ENCODE results near the gene PAWR. TPM values are rescaled to one million over a fixed set of nuclear protein-coding genes. Genes with fewer than 3 reads are reported as not detected.
"Not testable (repeated sequence)": the region's sequence is repeated elsewhere in the genome, so short reads cannot be mapped to it uniquely, and the experiment has no call there.

Gene PAWR
- total and polyA plus RNA-seq, 5 donors from 2014 or later: 0.20 to 5.8 (median 1.3) TPM

DNA sequence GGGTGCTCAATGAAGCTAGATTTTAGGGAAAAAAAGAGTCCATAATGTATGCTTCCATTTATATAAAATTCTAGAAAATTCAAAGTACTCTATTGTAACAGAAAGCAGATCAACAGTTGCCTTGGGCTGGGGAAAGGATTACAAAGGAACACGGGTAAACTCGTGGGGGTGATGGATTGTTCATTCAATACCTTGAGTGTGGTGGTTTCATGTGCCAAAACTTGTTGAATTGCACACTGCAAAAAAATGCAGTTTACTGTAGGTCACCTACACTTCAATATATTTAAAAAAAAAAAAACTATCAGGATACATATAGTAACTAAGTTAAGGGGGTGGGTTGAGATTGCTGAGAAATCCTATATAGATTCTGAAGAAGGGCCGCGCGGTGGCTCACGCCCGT, 33.6 kb downstream of the PAWR start:
- Mint-ChIP-seq H3K9me3 (peaks cover 0 to 2% (median 0%) of the 10 kb centered on the region in 7 donors), H3K27ac (peak overlapping the region in 1 of 3 donors; percentile 58)

DNA sequence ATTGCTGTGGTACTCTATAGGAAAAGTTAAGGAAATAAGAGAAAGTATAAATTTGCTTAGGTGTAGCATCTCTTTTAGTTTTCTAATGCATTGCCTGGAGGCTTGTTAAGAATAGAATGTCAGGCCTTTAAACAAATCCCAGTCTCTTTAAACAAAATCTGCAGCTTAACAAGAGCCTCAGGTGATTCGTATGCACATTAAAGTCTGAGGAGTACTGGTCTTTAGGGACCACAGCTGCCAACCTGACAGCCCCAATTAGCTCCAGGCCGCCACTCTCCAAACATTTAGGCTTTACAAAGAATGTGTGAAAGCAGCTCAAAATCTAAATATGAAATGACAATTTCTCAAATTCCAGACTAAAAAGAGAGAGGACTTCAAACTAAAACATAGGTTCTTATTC, 35.7 kb downstream of the PAWR start:
- H3K4me3 Mint-ChIP-seq: no peak overlapping the region
- no peak for ATAC-seq (ENCODE audit: low read depth in 2 of 2)
- H3K36me3 Mint-ChIP-seq: no peaks in the 10 kb centered on the region

More for the DNA sequence above, 33.6 kb downstream of the PAWR start:
- DNase-seq: no peak
- no peak overlapping the region for H3K4me3 Mint-ChIP-seq
- Histone ChIP-seq H3K4me3 (ENCODE audit: low read depth, low read length) (no peak overlapping the region), H3K9me3 (ENCODE audit: control insufficient read depth in 2 of 2, low read length in 2 of 2) (no peaks in the 10 kb centered on the region), H3K27ac (ENCODE audit: insufficient read depth, low read length, poor library complexity, severe bottlenecking) (no peak overlapping the region), H3K36me3 (ENCODE audit: control insufficient read depth, insufficient read depth, low read length) (no peaks in the 10 kb centered on the region), H3K27me3 (ENCODE audit: control insufficient read depth, insufficient read depth, low read length) (no peaks in the 10 kb centered on the region), H3K4me1 (ENCODE audit: control insufficient read depth, insufficient read depth, low read length, poor library complexity, severe bottlenecking) (no peaks in the 10 kb centered on the region)
- H3K4me1 Mint-ChIP-seq: no peaks in the 10 kb centered on the region
- no peaks in the 10 kb centered on the region for H3K36me3 Mint-ChIP-seq
- no peak for ATAC-seq (ENCODE audit: low read depth in 2 of 2)
- no peaks in the 10 kb centered on the region for H3K27me3 Mint-ChIP-seq

DNA sequence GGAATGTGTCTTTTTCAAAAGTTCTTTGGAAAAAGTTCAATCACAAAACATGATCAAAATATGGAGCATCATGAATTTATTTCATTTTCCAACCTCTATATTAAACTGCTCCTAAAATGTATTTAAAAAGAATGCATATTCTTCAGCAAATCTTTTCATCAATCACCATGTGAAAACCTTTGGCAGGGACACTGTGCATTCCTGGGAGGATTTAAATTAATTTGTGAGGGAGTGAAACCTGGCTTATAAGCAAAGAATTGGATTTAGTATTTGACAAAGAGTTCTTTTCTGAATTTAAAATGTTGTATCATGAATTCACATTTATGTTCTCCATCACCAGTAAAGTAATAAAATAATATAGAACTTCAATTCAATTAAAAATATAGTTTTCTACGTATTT, 38.2 kb downstream of the PAWR start:
- H3K4me3 ChIP-seq (ENCODE audit: low read depth, low read length): no peak overlapping the region
- H3K27me3 ChIP-seq (ENCODE audit: control insufficient read depth, insufficient read depth, low read length): no peaks in the 10 kb centered on the region
- DNase-seq (no peak), ATAC-seq (ENCODE audit: low read depth in 2 of 2) (no peak)
- no peaks in the 10 kb centered on the region for H3K36me3 Mint-ChIP-seq
- no peaks in the 10 kb centered on the region for H3K9me3 ChIP-seq (ENCODE audit: control insufficient read depth in 2 of 2, low read length in 2 of 2)
- H3K4me1 Mint-ChIP-seq: no peaks in the 10 kb centered on the region
- no peaks in the 10 kb centered on the region for H3K4me1 ChIP-seq (ENCODE audit: control insufficient read depth, insufficient read depth, low read length, poor library complexity, severe bottlenecking)
- H3K27ac ChIP-seq (ENCODE audit: insufficient read depth, low read length, poor library complexity, severe bottlenecking): no peak overlapping the region
- no peak overlapping the region for H3K4me3 Mint-ChIP-seq
- H3K27me3 Mint-ChIP-seq: no peaks in the 10 kb centered on the region
- no peak overlapping the region for H3K27ac Mint-ChIP-seq
- no peaks in the 10 kb centered on the region for H3K36me3 ChIP-seq (ENCODE audit: control insufficient read depth, insufficient read depth, low read length)
- H3K9me3 Mint-ChIP-seq: peaks cover 0 to 4% (median 0%) of the 10 kb centered on the region in 7 donors

More for the DNA sequence above, 35.7 kb downstream of the PAWR start:
- Histone ChIP-seq H3K27me3 (ENCODE audit: control insufficient read depth, insufficient read depth, low read length) (no peaks in the 10 kb centered on the region), H3K4me1 (ENCODE audit: control insufficient read depth, insufficient read depth, low read length, poor library complexity, severe bottlenecking) (no peaks in the 10 kb centered on the region), H3K4me3 (ENCODE audit: low read depth, low read length) (no peak overlapping the region), H3K27ac (ENCODE audit: insufficient read depth, low read length, poor library complexity, severe bottlenecking) (no peak overlapping the region), H3K36me3 (ENCODE audit: control insufficient read depth, insufficient read depth, low read length) (no peaks in the 10 kb centered on the region), H3K9me3 (ENCODE audit: control insufficient read depth in 2 of 2, low read length in 2 of 2) (no peaks in the 10 kb centered on the region)
- no peak overlapping the region for H3K27ac Mint-ChIP-seq
- no peaks in the 10 kb centered on the region for H3K27me3 Mint-ChIP-seq
- no peak for DNase-seq
- no peaks in the 10 kb centered on the region for H3K4me1 Mint-ChIP-seq
- peaks cover 0 to 4% (median 0%) of the 10 kb centered on the region in 7 donors for H3K9me3 Mint-ChIP-seq

- Mint-ChIP-seq H3K27me3 (no peaks in the 10 kb centered on the region), H3K4me3 (no peak overlapping the region), H3K9me3 (peaks cover 0 to 2% (median 0%) of the 10 kb centered on the region in 7 donors), H3K27ac (no peak overlapping the region), H3K36me3 (no peaks in the 10 kb centered on the region), H3K4me1 (no peaks in the 10 kb centered on the region)
- ATAC-seq (ENCODE audit: low read depth in 2 of 2) (no peak), DNase-seq (no peak)
- H3K36me3 ChIP-seq (ENCODE audit: control insufficient read depth, insufficient read depth, low read length): no peaks in the 10 kb centered on the region
- no peaks in the 10 kb centered on the region for H3K4me1 ChIP-seq (ENCODE audit: control insufficient read depth, insufficient read depth, low read length, poor library complexity, severe bottlenecking)
- H3K27ac ChIP-seq (ENCODE audit: insufficient read depth, low read length, poor library complexity, severe bottlenecking): no peak overlapping the region
- no peaks in the 10 kb centered on the region for H3K27me3 ChIP-seq (ENCODE audit: control insufficient read depth, insufficient read depth, low read length)
- H3K4me3 ChIP-seq (ENCODE audit: low read depth, low read length): no peak overlapping the region
- H3K9me3 ChIP-seq (ENCODE audit: control insufficient read depth in 2 of 2, low read length in 2 of 2): no peaks in the 10 kb centered on the region
Observed at GRCh38 chr12:79650440-79650839, 40.3 kb downstream of the PAWR start.

- Histone ChIP-seq H3K9me3 (ENCODE audit: control insufficient read depth in 2 of 2, low read length in 2 of 2) (no peaks in the 10 kb centered on the region), H3K4me3 (ENCODE audit: low read depth, low read length) (no peak overlapping the region), H3K27ac (ENCODE audit: insufficient read depth, low read length, poor library complexity, severe bottlenecking) (no peak overlapping the region), H3K4me1 (ENCODE audit: control insufficient read depth, insufficient read depth, low read length, poor library complexity, severe bottlenecking) (no peaks in the 10 kb centered on the region), H3K27me3 (ENCODE audit: control insufficient read depth, insufficient read depth, low read length) (no peaks in the 10 kb centered on the region), H3K36me3 (ENCODE audit: control insufficient read depth, insufficient read depth, low read length) (no peaks in the 10 kb centered on the region)
- Mint-ChIP-seq H3K27me3 (no peaks in the 10 kb centered on the region), H3K4me3 (no peak overlapping the region), H3K36me3 (no peaks in the 10 kb centered on the region), H3K27ac (no peak overlapping the region), H3K9me3 (peaks cover 0 to 2% (median 0%) of the 10 kb centered on the region in 7 donors), H3K4me1 (no peaks in the 10 kb centered on the region)
- ATAC-seq (ENCODE audit: low read depth in 2 of 2): no peak
- no peak for DNase-seq
Observed at GRCh38 chr12:79648881-79649280, 41.9 kb downstream of the PAWR start.

- H3K27me3 ChIP-seq (ENCODE audit: control insufficient read depth, insufficient read depth, low read length); H3K27ac Mint-ChIP-seq; H3K36me3 Mint-ChIP-seq; H3K4me3 Mint-ChIP-seq; H3K9me3 Mint-ChIP-seq; ATAC-seq (ENCODE audit: low read depth in 2 of 2); H3K4me3 ChIP-seq (ENCODE audit: low read depth, low read length); H3K27me3 Mint-ChIP-seq; H3K36me3 ChIP-seq (ENCODE audit: control insufficient read depth, insufficient read depth, low read length); H3K4me1 Mint-ChIP-seq; DNase-seq; H3K4me1 ChIP-seq (ENCODE audit: control insufficient read depth, insufficient read depth, low read length, poor library complexity, severe bottlenecking); H3K27ac ChIP-seq (ENCODE audit: insufficient read depth, low read length, poor library complexity, severe bottlenecking); H3K9me3 ChIP-seq (ENCODE audit: control insufficient read depth in 2 of 2, low read length in 2 of 2): not testable (repeated sequence)
Observed at GRCh38 chr12:79646843-79647242, 43.9 kb downstream of the PAWR start.

DNA sequence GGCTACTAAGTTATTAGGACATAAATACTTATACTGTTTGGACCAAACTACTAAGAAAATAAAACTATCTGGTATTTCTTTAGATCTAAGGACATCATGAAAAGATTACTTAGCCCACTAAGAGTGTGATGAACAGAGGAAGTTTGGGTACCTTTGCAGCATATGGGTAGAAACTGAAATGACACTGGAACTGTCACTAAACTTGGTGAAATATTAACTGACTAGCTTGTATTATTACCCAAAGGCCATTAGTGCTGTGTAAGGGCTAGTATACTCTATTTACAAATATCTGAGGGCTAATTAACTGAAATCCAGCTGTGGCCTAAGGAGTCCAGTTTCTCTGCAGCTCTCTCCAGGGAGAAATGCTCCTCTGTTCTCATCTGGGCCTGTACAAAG, 45.5 kb downstream of the PAWR start:
- Histone ChIP-seq H3K4me3 (ENCODE audit: low read depth, low read length) (no peak overlapping the region), H3K27ac (ENCODE audit: insufficient read depth, low read length, poor library complexity, severe bottlenecking) (no peak overlapping the region), H3K4me1 (ENCODE audit: control insufficient read depth, insufficient read depth, low read length, poor library complexity, severe bottlenecking) (no peaks in the 10 kb centered on the region), H3K9me3 (ENCODE audit: control insufficient read depth in 2 of 2, low read length in 2 of 2) (no peaks in the 10 kb centered on the region), H3K27me3 (ENCODE audit: control insufficient read depth, insufficient read depth, low read length) (no peaks in the 10 kb centered on the region), H3K36me3 (ENCODE audit: control insufficient read depth, insufficient read depth, low read length) (no peaks in the 10 kb centered on the region)
- Mint-ChIP-seq H3K4me1 (no peaks in the 10 kb centered on the region), H3K9me3 (no peaks in the 10 kb centered on the region), H3K36me3 (no peaks in the 10 kb centered on the region), H3K4me3 (no peak overlapping the region), H3K27ac (no peak overlapping the region), H3K27me3 (peaks cover 5% of the 10 kb centered on the region)
- no peak for DNase-seq
- no peak for ATAC-seq (ENCODE audit: low read depth in 2 of 2)

GRCh38 chr12:79644274-79645234, 46.2 kb downstream of the PAWR start:
- Mint-ChIP-seq H3K4me3 (no peak overlapping the region), H3K27me3 (peaks cover 5% of the 10 kb centered on the region), H3K4me1 (no peaks in the 10 kb centered on the region), H3K36me3 (no peaks in the 10 kb centered on the region), H3K9me3 (peaks cover 0 to 2% (median 0%) of the 10 kb centered on the region in 7 donors), H3K27ac (peak overlapping the region in 1 of 3 donors; percentile 48)
- no peak for ATAC-seq (ENCODE audit: low read depth in 2 of 2)
- Histone ChIP-seq H3K4me3 (ENCODE audit: low read depth, low read length) (no peak overlapping the region), H3K4me1 (ENCODE audit: control insufficient read depth, insufficient read depth, low read length, poor library complexity, severe bottlenecking) (no peaks in the 10 kb centered on the region), H3K36me3 (ENCODE audit: control insufficient read depth, insufficient read depth, low read length) (no peaks in the 10 kb centered on the region), H3K9me3 (ENCODE audit: control insufficient read depth in 2 of 2, low read length in 2 of 2) (no peaks in the 10 kb centered on the region), H3K27me3 (ENCODE audit: control insufficient read depth, insufficient read depth, low read length) (no peaks in the 10 kb centered on the region), H3K27ac (ENCODE audit: insufficient read depth, low read length, poor library complexity, severe bottlenecking) (no peak overlapping the region)
- DNase-seq: no peak
